Left lung (tissue), 10 donors: ENCODE results near the gene C11orf24. TPM values are rescaled to one million over a fixed set of nuclear protein-coding genes. Genes with fewer than 3 reads are reported as not detected.

Experiments
- ATAC-seq: fragments of 200-7000 bp; cut with Tn5 transposase; one replicate; pipeline ENCODE4 v1.9.1; 2020; ENCODE audit warnings: moderate library complexity
- DNase-seq, 4 donors: peaks; one replicate each; pipeline ENCODE4 v3.0.0-alpha.2; 2013 to 2020
- H3K27ac ChIP-seq, 2 donors: fragments of 200-600 bp; sonication (generic) in 1 of 2; one replicate each; pipeline versions ENCODE4 v1.5.0 to v1.8.0; 2020 to 2021
- H3K27me3 ChIP-seq, 2 donors: fragments of 200-600 bp; sonication (generic) in 1 of 2; one replicate each; pipeline versions ENCODE4 v1.5.0 to v1.8.0; 2020 to 2021
- H3K36me3 ChIP-seq, 2 donors: fragments of 200-600 bp; sonication (generic) in 1 of 2; one replicate each; pipeline versions ENCODE4 v1.5.0 to v1.8.0; 2020 to 2021
- H3K4me1 ChIP-seq, 2 donors: fragments of 200-600 bp; one replicate each; pipeline ENCODE4 v1.8.0; 2021
- H3K4me3 ChIP-seq, 2 donors: fragments of 200-600 bp; sonication (generic) in 1 of 2; one replicate each; pipeline versions ENCODE4 v1.5.0 to v1.8.0; 2020 to 2021; ENCODE audit warnings: mild to moderate bottlenecking in 1 of 2
- H3K9me3 ChIP-seq, 2 donors: fragments of 200-600 bp; sonication (generic) in 1 of 2; one replicate each; pipeline versions ENCODE4 v1.5.0 to v1.8.0; 2020 to 2021
- intact Hi-C, 2 donors: fragments of 100-400 bp; cut with DNase I; formaldehyde crosslinking; loops; one replicate each; pipeline versions ENCODE4 v1.11.2 to v1.14.2; 2022
- polyA plus RNA-seq, 6 donors: library from polyadenylated mRNA; unstranded; fragments of 120-200 nt; gene quantifications; one replicate each; pipeline ENCODE4 v1.2.1, GENCODE V29; 2013; ENCODE audit not compliant: insufficient read length in 6 of 6
- total RNA-seq, 2 donors: library from RNA; stranded (reverse); fragmentation: NEBNext Ultra II Directional; extraction: Animal tissue kit (Norgen Biotek cat#: 25700); gene quantifications; one replicate each; pipeline ENCODE4 v1.2.1, GENCODE V29; 2021
- TF ChIP-seq, protein P1 (sequence below), 2 donors: fragments of 200-600 bp; sonication (generic) in 1 of 2; IDR thresholded peaks; one replicate each; pipeline versions ENCODE4 v1.5.0 to v1.8.0; 2021; ENCODE audit warnings: antibody characterized with exemption in 2 of 2
- donor health status: DM: no; HTN: yes; CAD: no.
- donor health status: DM: no; HTN: no; CAD: no.

Gene C11orf24
- total and polyA plus RNA-seq, 8 donors = 17.5 to 50.9 (median 24.4) TPM

GRCh38 chr11:68314203-68315170 lies 42.7 kb upstream of the C11orf24 start:
- TF ChIP-seq, protein P1, sequence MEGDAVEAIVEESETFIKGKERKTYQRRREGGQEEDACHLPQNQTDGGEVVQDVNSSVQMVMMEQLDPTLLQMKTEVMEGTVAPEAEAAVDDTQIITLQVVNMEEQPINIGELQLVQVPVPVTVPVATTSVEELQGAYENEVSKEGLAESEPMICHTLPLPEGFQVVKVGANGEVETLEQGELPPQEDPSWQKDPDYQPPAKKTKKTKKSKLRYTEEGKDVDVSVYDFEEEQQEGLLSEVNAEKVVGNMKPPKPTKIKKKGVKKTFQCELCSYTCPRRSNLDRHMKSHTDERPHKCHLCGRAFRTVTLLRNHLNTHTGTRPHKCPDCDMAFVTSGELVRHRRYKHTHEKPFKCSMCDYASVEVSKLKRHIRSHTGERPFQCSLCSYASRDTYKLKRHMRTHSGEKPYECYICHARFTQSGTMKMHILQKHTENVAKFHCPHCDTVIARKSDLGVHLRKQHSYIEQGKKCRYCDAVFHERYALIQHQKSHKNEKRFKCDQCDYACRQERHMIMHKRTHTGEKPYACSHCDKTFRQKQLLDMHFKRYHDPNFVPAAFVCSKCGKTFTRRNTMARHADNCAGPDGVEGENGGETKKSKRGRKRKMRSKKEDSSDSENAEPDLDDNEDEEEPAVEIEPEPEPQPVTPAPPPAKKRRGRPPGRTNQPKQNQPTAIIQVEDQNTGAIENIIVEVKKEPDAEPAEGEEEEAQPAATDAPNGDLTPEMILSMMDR (IDR thresholded peaks at IDR 0.05) = no peak
- Histone ChIP-seq H3K36me3 (no peaks in the 10 kb centered on the region), H3K9me3 (no peaks in the 10 kb centered on the region), H3K27me3 (peaks cover 0 to 47% of the 10 kb centered on the region in 2 donors), H3K4me1 (peaks cover 8 to 55% of the 10 kb centered on the region in 2 donors), H3K27ac (peak overlapping the region; percentile 13 to 66), H3K4me3 (peak overlapping the region; percentile 42 to 53)
- DNase-seq = no peak
- ATAC-seq = peak; percentile 23
- intact Hi-C loops = loop anchor here in 1 of 2 donors (10.0 kb wide), 1 partner anchor 70 kb away; no protein-coding TSS in a partner anchor

- peak overlapping the region; percentile 42 to 53 for H3K4me3 ChIP-seq
- no peaks in the 10 kb centered on the region for H3K9me3 ChIP-seq
- ATAC-seq (peak; percentile 18), DNase-seq (no peak)
- peaks cover 0 to 47% of the 10 kb centered on the region in 2 donors for H3K27me3 ChIP-seq
- H3K36me3 ChIP-seq = no peaks in the 10 kb centered on the region
- H3K27ac ChIP-seq = peak overlapping the region in 1 of 2 donors; percentile 66
- TF ChIP-seq, protein P1 (IDR thresholded peaks at IDR 0.05) = no peak
- H3K4me1 ChIP-seq = peaks cover 8 to 55% of the 10 kb centered on the region in 2 donors
- intact Hi-C loops = loop anchor here in 1 of 2 donors (10.0 kb wide), 1 partner anchor 71 kb away; no protein-coding TSS in a partner anchor
Observed at GRCh38 chr11:68313574-68314202, 41.9 kb upstream of the C11orf24 start.

GRCh38 chr11:68312780-68313573 lies 41.2 kb upstream of the C11orf24 start:
- intact Hi-C loops = loop anchor here in 1 of 2 donors (10.0 kb wide), 1 partner anchor 72 kb away; no protein-coding TSS in a partner anchor
- Histone ChIP-seq H3K4me3 (peak overlapping the region; percentile 42 to 53), H3K27ac (peak overlapping the region in 1 of 2 donors; percentile 66), H3K36me3 (no peaks in the 10 kb centered on the region), H3K27me3 (peaks cover 0 to 47% of the 10 kb centered on the region in 2 donors), H3K4me1 (peaks cover 8 to 55% of the 10 kb centered on the region in 2 donors), H3K9me3 (no peaks in the 10 kb centered on the region)
- TF ChIP-seq, protein P1 (IDR thresholded peaks at IDR 0.05) = no peak
- DNase-seq (no peak), ATAC-seq (peak; percentile 3)

- Histone ChIP-seq H3K4me3 (peak within 1 kb of the TSS; percentile 42 to 53), H3K27ac (peak within 1 kb of the TSS in 1 of 2 donors; percentile 66), H3K4me1 (peaks cover 8 to 50% of the 10 kb centered on the region in 2 donors), H3K9me3 (no peaks in the 10 kb centered on the region), H3K36me3 (no peaks in the 10 kb centered on the region), H3K27me3 (peaks cover 0 to 47% of the 10 kb centered on the region in 2 donors)
- DNase-seq = peak in 2 of 4 donors; percentile 48 to 78
- TF ChIP-seq, protein P1 (IDR thresholded peaks at IDR 0.05) = no peak
- peak; percentile 32 for ATAC-seq
- intact Hi-C loops = loop anchor here in 1 of 2 donors (10.0 kb wide), 1 partner anchor 73 kb away; no protein-coding TSS in a partner anchor
Observed at GRCh38 chr11:68312117-68312779, 40.5 kb upstream of the C11orf24 start, which contains the start of gene LRP5. Gene LRP5 (plus strand): TSS chr11:68312591. CDS start chr11:68312715, 124 bp downstream.
